K562 (cell line): ENCODE results near the gene LRRC61. TPM values are rescaled to one million over a fixed set of nuclear protein-coding genes. Genes with fewer than 3 reads are reported as not detected.

Experiments used
- ETV6 ChIP-seq, 3 experiments: fragments of 150-350 bp in 1 of 3; sonication (generic) in 1 of 3; formaldehyde crosslinking in 1 of 3; IDR thresholded peaks; 2 replicates each; pipeline versions ENCODE4 v1.6.1 to v1.8.0; 2014 to 2022; ENCODE audit warnings: borderline replicate concordance in 2 of 3, low read depth in 2 of 3, antibody characterized with exemption in 1 of 3, low read length in 1 of 3, mild to moderate bottlenecking in 1 of 3, missing genetic modification reagents in 1 of 3
- EWSR1 ChIP-seq: fragments of 450-650 bp; IDR thresholded peaks from 2 replicates; pipeline ENCODE4 v1.6.1; 2018; ENCODE audit warnings: borderline replicate concordance, mild to moderate bottlenecking, low read depth, moderate library complexity; ENCODE audit not compliant: partially characterized antibody
- HCFC1 ChIP-seq: IDR thresholded peaks from 2 replicates; pipeline ENCODE4 v1.6.1; 2012; ENCODE audit warnings: low read depth, low read length, improper control_type of control experiment
- HOMEZ ChIP-seq: fragments of 250-450 bp; sonication (Bioruptor Pico); IDR thresholded peaks from 2 replicates; pipeline ENCODE4 v1.4.0; 2020; ENCODE audit warnings: mild to moderate bottlenecking, moderate library complexity
- REST ChIP-seq, 2 experiments: fragments of 450-650 bp; formaldehyde crosslinking in 1 of 2; IDR thresholded peaks; 2 replicates each; pipeline versions ENCODE4 v1.4.0 to v1.6.1; 2014 to 2020; ENCODE audit warnings: mild to moderate bottlenecking in 2 of 2, borderline replicate concordance in 1 of 2, low read depth in 1 of 2
- RHOXF2B ChIP-seq: fragments of 250-450 bp; sonication (Bioruptor Pico); conservative IDR thresholded peaks from 2 replicates; pipeline ENCODE4 v1.5.1; 2021
- SP1 ChIP-seq: sonication (generic); formaldehyde crosslinking; IDR thresholded peaks from 2 replicates; pipeline ENCODE4 v1.8.1; 2022; ENCODE audit warnings: mild to moderate bottlenecking, missing genetic modification reagents
- STAT5A ChIP-seq: IDR thresholded peaks from 2 replicates; pipeline ENCODE4 v1.6.1; 2012; ENCODE audit warnings: low read length, inconsistent platforms, borderline replicate concordance
- ZNF449 ChIP-seq: fragments of 250-450 bp; sonication (Bioruptor Pico); IDR thresholded peaks from 2 replicates; pipeline ENCODE4 v1.8.0; 2022; ENCODE audit warnings: moderate library complexity, mild to moderate bottlenecking, inconsistent platforms
- ZNF511 ChIP-seq: sonication (generic); formaldehyde crosslinking; IDR thresholded peaks from 2 replicates; pipeline ENCODE4 v1.8.0; 2022; ENCODE audit warnings: mild to moderate bottlenecking, missing genetic modification reagents
- ZNF584 ChIP-seq: fragments of 200-800 bp; sonication (Bioruptor generic); IDR thresholded peaks from 2 replicates; pipeline ENCODE4 v1.6.1; 2016; ENCODE audit warnings: low read depth, mild to moderate bottlenecking, missing genetic modification characterization, missing compliant biosample characterization
- ZNF644 ChIP-seq: fragments of 200-800 bp; sonication (Bioruptor generic); IDR thresholded peaks from 2 replicates; pipeline ENCODE4 v1.6.1; 2016; ENCODE audit warnings: low read depth, missing genetic modification characterization, missing compliant biosample characterization
- ZNF75A ChIP-seq: fragments of 450-650 bp; formaldehyde crosslinking; IDR thresholded peaks from 2 replicates; pipeline ENCODE4 v1.4.0; 2020; ENCODE audit warnings: mild to moderate bottlenecking
- polyA plus RNA-seq, 8 experiments: library from polyadenylated mRNA; depleted of rRNA in 4 of 8; stranded (reverse) in 5 of 8; unstranded in 3 of 8; fragments of >200 nt; fragmentation: Nextera tagmentation in 2 of 8; fragmentation: Illumina TruSeq in 1 of 8; extraction: Ambion mirVana in 2 of 8; extraction: Trizol in 1 of 8; gene quantifications; 2 replicates each; pipeline versions ENCODE4 v1.2.1 to v1.2.3, GENCODE V29; 2011 to 2014; ENCODE audit warnings: inconsistent platforms in 1 of 8, missing spikeins in 1 of 8
- total RNA-seq, 7 experiments: library from RNA; depleted of rRNA in 6 of 7; stranded (reverse); fragments of >200 nt in 6 of 7; fragmentation: Illumina TruSeq in 2 of 7; extraction: Trizol in 2 of 7; gene quantifications; 2 replicates each; pipeline versions ENCODE4 v1.2.1 to v1.2.3, GENCODE V29; 2011 to 2021; ENCODE audit warnings: low replicate concordance in 1 of 7

LRRC61 gene
- total and polyA plus RNA-seq, 9 of the 15 experiments (the other 6 are each of a cell fraction or from before 2014, with no cell fraction given), result 1.3 to 55.2 (median 35.2) TPM

DNA sequence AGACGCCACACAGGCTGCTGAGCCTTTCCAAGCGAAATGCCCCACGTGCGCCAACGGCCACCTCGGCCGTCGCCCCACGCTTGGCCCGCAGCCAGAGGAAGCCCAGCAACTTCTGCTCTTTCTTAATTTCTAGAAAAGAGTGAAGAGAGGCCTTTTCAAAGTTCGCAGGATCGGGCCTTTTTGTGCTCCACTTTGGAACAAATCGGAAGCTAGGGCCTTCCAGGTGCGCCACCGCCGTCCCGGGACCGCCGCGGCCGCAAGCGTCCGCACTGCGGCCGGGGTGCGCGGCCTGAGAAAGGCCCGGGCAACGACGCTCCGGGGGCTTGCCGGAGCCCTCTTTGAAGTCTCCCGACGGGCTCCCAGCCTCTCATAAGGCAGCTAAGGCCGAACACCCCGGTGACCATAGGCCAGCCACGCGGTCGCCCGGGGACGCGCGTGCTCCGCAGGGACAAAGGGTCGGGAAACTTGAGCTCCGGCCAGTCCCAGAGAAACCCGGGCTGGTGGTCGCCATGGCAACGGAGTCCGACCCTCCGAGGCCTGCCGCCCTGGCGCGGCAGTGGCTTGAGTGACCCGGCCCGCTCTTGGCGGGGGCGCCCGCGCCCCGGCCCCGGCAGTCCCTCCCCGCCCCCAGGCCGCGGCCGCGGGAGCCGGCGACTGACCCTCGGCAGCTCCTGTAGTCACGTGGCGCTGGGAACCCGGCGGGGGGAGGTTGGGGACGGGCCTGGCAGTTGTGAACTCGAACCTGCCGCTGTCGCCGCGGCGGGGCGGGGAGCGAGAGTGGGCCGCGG, 45.1 kb downstream of the LRRC61 start, which contains the start of gene REPIN1 (continued):
- TF ChIP-seq ZNF449 (CRISPR knock-in tag), result peak; percentile 16; the same call in 1 of the 2 replicates
- TF ChIP-seq STAT5A, result no peak
- peak; percentile 97 for TF ChIP-seq ZNF511 (CRISPR knock-in tag)
- peak; percentile 74; the same call in 1 of the 2 replicates for TF ChIP-seq ZNF584
- 0 out of 2 replicates have a peak, but pooled peaks have one; percentile 12 for TF ChIP-seq RHOXF2B
- peak; percentile 76 for TF ChIP-seq SP1 (CRISPR knock-in tag)
- TF ChIP-seq ZNF644 (tag), result peak; percentile 83
- TF ChIP-seq EWSR1, result no peak
- peak in 1 of 2 experiments; percentile 13; a peak in 1 of 4 replicates for TF ChIP-seq ETV6 (IDR thresholded peaks at IDR 0.05; ENCODE audit: borderline replicate concordance in 1 of 2, low read depth in 2 of 2, low read length in 1 of 2)
- TF ChIP-seq ETV6 (CRISPR knock-in tag; IDR thresholded peaks at IDR 0.05; ENCODE audit: borderline replicate concordance), result peak; percentile 83; the same call in 1 of the 2 replicates
- 0 out of 2 replicates have a peak, but pooled peaks have one; percentile 54 for TF ChIP-seq HOMEZ (CRISPR knock-in tag)
- TF ChIP-seq REST (IDR thresholded peaks at IDR 0.05; ENCODE audit: borderline replicate concordance), result peak; percentile 83
- TF ChIP-seq REST (CRISPR knock-in tag; IDR thresholded peaks at IDR 0.05; ENCODE audit: low read depth), result peak; percentile 58; the same call in 1 of the 2 replicates
- 0 out of 2 replicates have a peak, but pooled peaks have one; percentile 5 for TF ChIP-seq ZNF75A (CRISPR knock-in tag)
- peak; percentile 72 for TF ChIP-seq HCFC1
